Liver (tissue), 9 donors: ENCODE data around the gene VEPH1. TPM values are rescaled to one million over a fixed set of nuclear protein-coding genes. Genes with fewer than 3 reads are reported as not detected.

ENCODE experiments used
- DNase-seq: peaks from one replicate; pipeline ENCODE4 v3.0.0-alpha.2; 2017; ENCODE audit warnings: low spot score
- H3K27ac ChIP-seq, 2 donors: one replicate each; pipeline ENCODE4 v1.7.0; 2013; ENCODE audit warnings: inconsistent platforms in 2 of 2, low read length in 2 of 2, control low read depth in 1 of 2, low read depth in 1 of 2, mild to moderate bottlenecking in 1 of 2
- H3K27me3 ChIP-seq, 4 donors: one replicate each; pipeline versions ENCODE4 v1.6.1 to v1.7.0; 2013; ENCODE audit warnings: low read length in 3 of 4, inconsistent platforms in 1 of 4, mild to moderate bottlenecking in 1 of 4, moderate library complexity in 1 of 4; ENCODE audit not compliant: control insufficient read depth in 4 of 4, insufficient read depth in 4 of 4
- H3K36me3 ChIP-seq, 4 donors: one replicate each; pipeline versions ENCODE4 v1.6.1 to v1.7.0; 2013; ENCODE audit warnings: low read length in 3 of 4, mild to moderate bottlenecking in 3 of 4, low read depth in 1 of 4, moderate library complexity in 1 of 4; ENCODE audit not compliant: control insufficient read depth in 4 of 4, insufficient read depth in 3 of 4
- H3K4me1 ChIP-seq, 4 donors: one replicate each; pipeline versions ENCODE4 v1.6.1 to v1.7.0; 2013; ENCODE audit warnings: low read length in 3 of 4, mild to moderate bottlenecking in 3 of 4, moderate library complexity in 1 of 4; ENCODE audit not compliant: control insufficient read depth in 4 of 4, insufficient read depth in 4 of 4
- H3K4me3 ChIP-seq, 3 donors: one replicate each; pipeline versions ENCODE4 v1.6.1 to v1.7.0; 2013; ENCODE audit warnings: low read length in 3 of 3, control low read depth in 1 of 3, low read depth in 1 of 3, mild to moderate bottlenecking in 1 of 3
- H3K9ac ChIP-seq, 2 donors: one replicate each; pipeline ENCODE4 v1.7.0; 2013; ENCODE audit warnings: low read length in 2 of 2, mild to moderate bottlenecking in 2 of 2, moderate library complexity in 2 of 2, control low read depth in 1 of 2, low read depth in 1 of 2
- H3K9me3 ChIP-seq, 4 donors: one replicate each; pipeline versions ENCODE4 v1.6.1 to v1.7.0; 2013; ENCODE audit warnings: low read length in 3 of 4; ENCODE audit not compliant: control insufficient read depth in 4 of 4
- ATF3 ChIP-seq: IDR thresholded peaks from 2 replicates; pipeline ENCODE4 v1.6.1; 2016; ENCODE audit warnings: antibody characterized with exemption
- CTCF ChIP-seq: fragments of 150-350 bp; IDR thresholded peaks from 2 replicates; pipeline ENCODE4 v1.5.1; 2017; ENCODE audit warnings: improper control_type of control experiment, low read depth, low read length; ENCODE audit not compliant: missing input control
- HNF4G ChIP-seq: IDR thresholded peaks from 2 replicates; pipeline ENCODE4 v1.6.1; 2016; ENCODE audit warnings: antibody characterized with exemption
- NR2F2 ChIP-seq: IDR thresholded peaks from 2 replicates; pipeline ENCODE4 v1.6.1; 2016; ENCODE audit warnings: antibody characterized with exemption
- RAD21 ChIP-seq, 2 donors: IDR thresholded peaks; 2 replicates each; pipeline ENCODE4 v1.6.1; 2016; ENCODE audit warnings: antibody characterized with exemption in 2 of 2, mild to moderate bottlenecking in 2 of 2
- REST ChIP-seq: IDR thresholded peaks from 2 replicates; pipeline ENCODE4 v1.6.1; 2016; ENCODE audit warnings: antibody characterized with exemption, mild to moderate bottlenecking
- RXRA ChIP-seq, 2 donors: IDR thresholded peaks; 2 replicates each; pipeline ENCODE4 v1.6.1; 2017 to 2018; ENCODE audit warnings: antibody characterized with exemption in 2 of 2, mild to moderate bottlenecking in 1 of 2
- SP1 ChIP-seq: IDR thresholded peaks from 2 replicates; pipeline ENCODE4 v1.6.1; 2018; ENCODE audit warnings: antibody characterized with exemption, mild to moderate bottlenecking
- TAF1 ChIP-seq: conservative IDR thresholded peaks from 2 replicates; pipeline ENCODE4 v1.6.1; 2016; ENCODE audit warnings: antibody characterized with exemption, mild to moderate bottlenecking
- YY1 ChIP-seq: IDR thresholded peaks from 2 replicates; pipeline ENCODE4 v1.6.1; 2016; ENCODE audit warnings: antibody characterized with exemption, mild to moderate bottlenecking
- WGBS: extraction: QIAGEN DNeasy Blood & Tissue Kit; methylation state at CpG from one replicate; pipeline ENCODE4 v1.1.7; 2013; 5-methylcytosine and 5-hydroxymethylcytosine counted together
- polyA plus RNA-seq, 2 donors: library from polyadenylated mRNA; stranded (reverse) in 1 of 2; unstranded in 1 of 2; fragments of 200-250 nt in 1 of 2; fragments of >200 nt in 1 of 2; fragmentation: Nextera tagmentation in 1 of 2; extraction: Ambion mirVana in 1 of 2; gene quantifications; one replicate each; pipeline versions ENCODE4 v1.2.1 to v1.2.3, GENCODE V29; 2013 to 2015
- total RNA-seq, 2 donors: library from RNA; depleted of rRNA; stranded (reverse); fragments of >200 nt; gene quantifications; one replicate each; pipeline ENCODE4 v1.2.3, GENCODE V29; 2014
- TF ChIP-seq, protein P1 (sequence below): IDR thresholded peaks from 2 replicates; pipeline ENCODE4 v1.6.1; 2016; ENCODE audit warnings: antibody characterized with exemption
- donor health status: healthy.
- donor health status: healthy.
- donor health status: healthy.
- donor health status: healthy.
- donor health status: healthy.

The VEPH1 gene
- total and polyA plus RNA-seq, 4 donors = 0.60 to 3.3 (median 1.2) TPM

DNA sequence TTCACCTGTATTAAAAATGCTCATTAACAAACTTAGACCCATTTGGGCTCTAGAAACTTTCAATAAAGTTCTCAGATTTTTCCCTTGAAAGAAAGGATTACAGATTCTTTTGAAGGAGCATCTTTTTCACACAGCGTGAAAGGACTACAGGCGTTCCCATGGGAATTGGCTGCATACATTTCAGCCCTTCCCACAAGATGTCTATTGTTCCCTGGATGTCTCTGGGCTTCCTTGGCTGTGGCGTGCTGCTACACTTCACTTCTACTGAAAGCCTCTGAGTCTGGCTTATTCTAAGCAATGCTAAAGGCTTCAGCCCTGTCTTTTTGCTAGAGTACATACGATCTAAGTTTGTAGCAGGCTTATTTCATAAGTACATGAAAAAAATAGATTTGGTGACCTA, 1.4 kb downstream of the VEPH1 start:
- Histone ChIP-seq H3K27me3 (peaks cover 0 to 11% (median 0%) of the 10 kb centered on the region in 4 donors), H3K4me1 (peaks cover 0 to 11% (median 10%) of the 10 kb centered on the region in 4 donors), H3K9me3 (no peaks in the 10 kb centered on the region), H3K27ac (no peak overlapping the region), H3K36me3 (no peaks in the 10 kb centered on the region), H3K9ac (no peak overlapping the region), H3K4me3 (no peak overlapping the region)
- DNase-seq = no peak
- WGBS = 69% methylated on average over 4 of the region's 4 CpGs
- TF ChIP-seq RXRA (IDR thresholded peaks at IDR 0.05) = no peak
- TF ChIP-seq ATF3 = no peak
- TF ChIP-seq REST = no peak
- TF ChIP-seq, protein P1, sequence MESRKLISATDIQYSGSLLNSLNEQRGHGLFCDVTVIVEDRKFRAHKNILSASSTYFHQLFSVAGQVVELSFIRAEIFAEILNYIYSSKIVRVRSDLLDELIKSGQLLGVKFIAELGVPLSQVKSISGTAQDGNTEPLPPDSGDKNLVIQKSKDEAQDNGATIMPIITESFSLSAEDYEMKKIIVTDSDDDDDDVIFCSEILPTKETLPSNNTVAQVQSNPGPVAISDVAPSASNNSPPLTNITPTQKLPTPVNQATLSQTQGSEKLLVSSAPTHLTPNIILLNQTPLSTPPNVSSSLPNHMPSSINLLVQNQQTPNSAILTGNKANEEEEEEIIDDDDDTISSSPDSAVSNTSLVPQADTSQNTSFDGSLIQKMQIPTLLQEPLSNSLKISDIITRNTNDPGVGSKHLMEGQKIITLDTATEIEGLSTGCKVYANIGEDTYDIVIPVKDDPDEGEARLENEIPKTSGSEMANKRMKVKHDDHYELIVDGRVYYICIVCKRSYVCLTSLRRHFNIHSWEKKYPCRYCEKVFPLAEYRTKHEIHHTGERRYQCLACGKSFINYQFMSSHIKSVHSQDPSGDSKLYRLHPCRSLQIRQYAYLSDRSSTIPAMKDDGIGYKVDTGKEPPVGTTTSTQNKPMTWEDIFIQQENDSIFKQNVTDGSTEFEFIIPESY = no peak

DNA sequence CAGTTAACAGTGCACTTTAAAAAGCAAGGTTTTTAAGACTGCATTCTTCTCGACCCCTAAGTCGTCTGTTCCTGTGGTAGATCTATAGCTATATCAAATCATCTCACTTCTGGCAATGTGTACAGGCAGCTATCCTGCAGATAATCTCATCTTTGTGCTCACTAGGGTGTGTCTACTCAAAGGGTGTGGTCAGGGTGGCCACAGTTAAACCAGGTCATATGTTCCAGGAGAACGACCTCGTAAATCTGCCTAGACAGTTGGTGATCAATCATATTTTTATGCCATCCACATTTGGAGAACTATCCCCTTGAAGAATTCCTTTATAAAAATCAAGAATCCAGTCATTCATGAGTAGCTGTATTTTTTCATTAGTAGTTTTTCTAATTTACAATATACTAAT, 3.0 kb downstream of the VEPH1 start:
- H3K36me3 ChIP-seq = no peaks in the 10 kb centered on the region
- WGBS = 33% methylated on average over 4 of the region's 4 CpGs
- no peaks in the 10 kb centered on the region for H3K9me3 ChIP-seq
- H3K27ac ChIP-seq = no peak overlapping the region
- no peak for DNase-seq
- H3K4me3 ChIP-seq = no peak overlapping the region
- peaks cover 0 to 11% (median 10%) of the 10 kb centered on the region in 4 donors for H3K4me1 ChIP-seq
- H3K27me3 ChIP-seq = peaks cover 0 to 11% (median 0%) of the 10 kb centered on the region in 4 donors
- TF ChIP-seq TAF1 (no peak), RAD21 (IDR thresholded peaks at IDR 0.05) (no peak), YY1 (no peak), NR2F2 (no peak), RXRA (IDR thresholded peaks at IDR 0.05) (no peak), HNF4G (no peak)
- no peak overlapping the region for H3K9ac ChIP-seq

DNA sequence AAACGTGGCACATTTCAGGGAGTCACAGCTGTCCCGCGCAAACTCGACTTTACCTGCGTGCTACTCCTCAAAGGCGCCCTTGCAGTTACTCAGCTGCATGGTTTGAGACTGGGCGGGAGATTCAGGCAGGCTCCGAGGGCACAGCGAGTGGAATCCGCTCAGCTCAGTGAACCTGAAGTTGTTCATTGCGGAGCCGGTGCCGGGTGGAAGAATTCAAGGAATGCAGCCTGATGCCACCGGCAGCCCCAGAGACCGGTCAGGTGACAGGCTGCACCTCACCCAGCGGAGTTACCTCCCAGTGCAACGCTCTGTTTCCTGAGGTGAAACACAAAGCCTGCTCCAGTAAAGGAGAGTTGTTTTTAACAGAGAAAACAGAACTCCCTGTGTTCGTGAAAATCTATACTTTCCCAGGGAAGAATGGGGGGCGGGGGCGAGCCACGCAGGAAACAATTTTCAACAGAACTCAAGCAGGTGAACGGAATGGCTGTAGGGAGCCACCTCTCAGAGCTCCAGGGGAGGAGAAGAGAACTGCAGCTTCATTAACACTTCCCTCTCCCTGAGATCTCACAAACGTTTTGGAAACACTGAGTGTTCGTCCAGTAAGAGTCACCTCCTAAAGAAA, 3.8 kb downstream of the VEPH1 start:
- WGBS = 2% methylated on average over 24 of the region's 24 CpGs
- no peak for DNase-seq
- Histone ChIP-seq H3K36me3 (no peaks in the 10 kb centered on the region), H3K27ac (no peak overlapping the region), H3K9me3 (no peaks in the 10 kb centered on the region), H3K4me3 (peak overlapping the region in 2 of 3 donors; percentile 46 to 57), H3K9ac (no peak overlapping the region), H3K4me1 (peaks cover 0 to 11% (median 10%) of the 10 kb centered on the region in 4 donors), H3K27me3 (peaks cover 0 to 11% (median 0%) of the 10 kb centered on the region in 4 donors)
- TF ChIP-seq RAD21 (IDR thresholded peaks at IDR 0.05) (no peak), SP1 (peak; percentile 15), CTCF (peak; percentile 9)
